ENCODE measurements around the gene IP6K1.

DNA sequence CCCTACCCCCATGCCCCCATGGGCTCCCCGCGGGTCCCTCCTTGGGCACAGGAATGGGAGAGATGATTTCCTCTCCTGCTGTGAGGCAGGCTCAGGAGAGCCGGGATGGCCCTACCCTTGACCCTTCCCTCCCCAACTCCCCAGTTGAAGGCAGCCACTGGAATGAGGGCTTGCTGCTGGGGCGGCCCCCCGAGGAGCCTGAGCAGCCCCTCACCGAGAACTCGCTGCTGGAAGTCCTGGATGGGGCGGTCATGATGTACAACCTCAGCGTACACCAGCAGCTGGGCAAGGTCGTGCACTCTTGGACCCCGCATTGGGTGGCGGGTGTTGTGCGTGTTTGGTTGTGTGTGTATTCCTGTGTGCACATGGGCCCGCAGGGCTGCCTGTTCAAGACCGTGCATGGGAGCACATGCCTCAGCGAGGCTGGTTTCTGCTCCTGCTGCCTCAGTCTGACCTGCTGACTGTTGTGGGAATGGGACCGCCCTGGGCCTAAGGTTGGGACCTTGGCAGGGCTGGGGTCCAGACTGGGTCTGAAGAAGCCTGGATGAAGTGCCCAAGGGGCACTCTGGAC lies 80.9 kb downstream of the IP6K1 start:
- TF ChIP-seq, protein P1, sequence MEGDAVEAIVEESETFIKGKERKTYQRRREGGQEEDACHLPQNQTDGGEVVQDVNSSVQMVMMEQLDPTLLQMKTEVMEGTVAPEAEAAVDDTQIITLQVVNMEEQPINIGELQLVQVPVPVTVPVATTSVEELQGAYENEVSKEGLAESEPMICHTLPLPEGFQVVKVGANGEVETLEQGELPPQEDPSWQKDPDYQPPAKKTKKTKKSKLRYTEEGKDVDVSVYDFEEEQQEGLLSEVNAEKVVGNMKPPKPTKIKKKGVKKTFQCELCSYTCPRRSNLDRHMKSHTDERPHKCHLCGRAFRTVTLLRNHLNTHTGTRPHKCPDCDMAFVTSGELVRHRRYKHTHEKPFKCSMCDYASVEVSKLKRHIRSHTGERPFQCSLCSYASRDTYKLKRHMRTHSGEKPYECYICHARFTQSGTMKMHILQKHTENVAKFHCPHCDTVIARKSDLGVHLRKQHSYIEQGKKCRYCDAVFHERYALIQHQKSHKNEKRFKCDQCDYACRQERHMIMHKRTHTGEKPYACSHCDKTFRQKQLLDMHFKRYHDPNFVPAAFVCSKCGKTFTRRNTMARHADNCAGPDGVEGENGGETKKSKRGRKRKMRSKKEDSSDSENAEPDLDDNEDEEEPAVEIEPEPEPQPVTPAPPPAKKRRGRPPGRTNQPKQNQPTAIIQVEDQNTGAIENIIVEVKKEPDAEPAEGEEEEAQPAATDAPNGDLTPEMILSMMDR (IDR thresholded peaks at IDR 0.05), result no peak
- TF ChIP-seq POLR2A (IDR thresholded peaks at IDR 0.05) (no peak), POLR2AphosphoS5 (IDR thresholded peaks at IDR 0.05) (no peak)

All from breast epithelium (tissue), 3 donors.